Hepatocyte (in vitro differentiated cells): ENCODE results near the gene CCDC85C.

ENCODE experiments used
- CTCF ChIP-seq: fragments of 200-600 bp; sonication (generic); IDR thresholded peaks from 2 replicates; pipeline ENCODE4 v1.5.1; 2016; ENCODE audit warnings: antibody characterized with exemption, mild to moderate bottlenecking; ENCODE audit not compliant: poor library complexity
- EZH2 ChIP-seq: fragments of 200-600 bp; sonication (generic); IDR thresholded peaks from 2 replicates; pipeline ENCODE4 v1.6.1; 2016; ENCODE audit warnings: antibody characterized with exemption, mild to moderate bottlenecking, borderline replicate concordance
- EZH2phosphoT487 ChIP-seq: fragments of 200-600 bp; sonication (generic); IDR thresholded peaks from one replicate; pipeline ENCODE4 v1.6.1; 2018; ENCODE audit warnings: antibody characterized with exemption, mild to moderate bottlenecking, low read depth, moderate library complexity; ENCODE audit not compliant: unreplicated experiment, severe bottlenecking

GRCh38 chr14:99589651-99590530 lies 14.1 kb downstream of the CCDC85C start:
- TF ChIP-seq CTCF: no peak
- TF ChIP-seq EZH2phosphoT487: no peak
- no peak for TF ChIP-seq EZH2
